A549 (cell line): ENCODE data around the gene CSMD2. TPM values are rescaled to one million over a fixed set of nuclear protein-coding genes. Genes with fewer than 3 reads are reported as not detected.

ENCODE experiments used
- ATAC-seq, 2 experiments: fragments of 200-7000 bp in 1 of 2; fragments of >200 bp in 1 of 2; cut with Nextera tagmentation in 1 of 2; cut with Tn5 transposase in 1 of 2; 3 replicates each; pipeline versions ENCODE4 v1.8.0 to v1.9.1; 2018 to 2020; ENCODE audit warnings: mild to moderate bottlenecking in 1 of 2, moderate library complexity in 1 of 2
- CTCF ChIA-PET: fragments of 300-600 bp; sonication (Branson Sonifier 250); formaldehyde crosslinking; extraction: SDS; loops from one replicate; lab custom pipeline; 2021; ENCODE audit warnings: antibody characterized with exemption, inconsistent platforms; lab: Yijun Ruan, JAX
- POLR2A ChIA-PET: fragments of 350-600 bp; formaldehyde crosslinking; extraction: SDS; loops from one replicate; lab custom pipeline; 2021; ENCODE audit warnings: antibody characterized with exemption, inconsistent platforms; lab: Yijun Ruan, JAX
- DNase-seq, 2 experiments: peaks; one replicate each; pipeline versions ENCODE4 v3.0.0 to v3.0.0-alpha.2; 2011 to 2016; ENCODE audit warnings: low read depth in 1 of 2, low spot score in 1 of 2
- FAIRE-seq: peaks from 2 replicates; lab custom pipeline; 2011; peaks lifted over from hg19 to GRCh38; lab: Jason Lieb, UNC
- H3K27ac ChIP-seq, 2 experiments: fragments of >200 bp; sonication (Bioruptor Twin); formaldehyde crosslinking; 3 replicates each; pipeline ENCODE4 v1.5.1; 2016 to 2017
- H3K4me1 ChIP-seq: fragments of >200 bp; sonication (Bioruptor Twin); formaldehyde crosslinking; 3 replicates; pipeline ENCODE4 v1.6.1; 2016
- H3K4me2 ChIP-seq: fragments of >200 bp; sonication (Bioruptor Twin); formaldehyde crosslinking; 3 replicates; pipeline ENCODE4 v1.6.1; 2016
- H3K4me3 ChIP-seq: fragments of >200 bp; sonication (Bioruptor Twin); formaldehyde crosslinking; 3 replicates; pipeline ENCODE4 v1.5.1; 2016
- H3K9me3 ChIP-seq: fragments of >200 bp; sonication (Bioruptor Twin); formaldehyde crosslinking; 3 replicates; pipeline ENCODE4 v1.6.1; 2016
- BHLHE40 ChIP-seq: IDR thresholded peaks from 2 replicates; pipeline ENCODE4 v1.6.1; 2012; ENCODE audit warnings: low read depth, low read length, inconsistent platforms
- CBX2 ChIP-seq: fragments of 200-600 bp; sonication (generic); IDR thresholded peaks from 2 replicates; pipeline ENCODE4 v1.6.1; 2016; ENCODE audit warnings: low read depth, mild to moderate bottlenecking, borderline replicate concordance
- CEBPB ChIP-seq, 2 experiments: fragments of >200 bp in 1 of 2; sonication (Bioruptor Twin) in 1 of 2; formaldehyde crosslinking in 1 of 2; IDR thresholded peaks; 2 replicates each; pipeline ENCODE4 v1.6.1; 2012 to 2016
- CHD4 ChIP-seq: fragments of 200-600 bp; sonication (generic); IDR thresholded peaks from 2 replicates; pipeline ENCODE4 v1.6.1; 2016; ENCODE audit warnings: antibody characterized with exemption, mild to moderate bottlenecking, borderline replicate concordance
- CTCF ChIP-seq: fragments of >200 bp; sonication (Bioruptor Twin); formaldehyde crosslinking; IDR thresholded peaks from 3 replicates; pipeline ENCODE4 v1.5.1; 2016
- E2F6 ChIP-seq: IDR thresholded peaks from 2 replicates; pipeline ENCODE4 v1.6.1; 2012; ENCODE audit warnings: low read depth, borderline replicate concordance
- EHMT2 ChIP-seq: fragments of 200-600 bp; sonication (generic); IDR thresholded peaks from 2 replicates; pipeline ENCODE4 v1.6.1; 2016; ENCODE audit warnings: antibody characterized with exemption, low read depth, mild to moderate bottlenecking, moderate library complexity
- EP300 ChIP-seq, 2 experiments: fragments of >200 bp; sonication (Bioruptor Twin); formaldehyde crosslinking; IDR thresholded peaks; 2 replicates in 1 of 2; 3 replicates in 1 of 2; pipeline ENCODE4 v1.6.1; 2016 to 2017
- FOSL2 ChIP-seq, 2 experiments: fragments of 450-650 bp in 1 of 2; fragments of >200 bp in 1 of 2; sonication (Bioruptor Twin) in 1 of 2; formaldehyde crosslinking; IDR thresholded peaks; 2 replicates each; pipeline versions ENCODE4 v1.5.0 to v1.6.1; 2016 to 2020; ENCODE audit warnings: mild to moderate bottlenecking in 1 of 2, moderate library complexity in 1 of 2
- FOXS1 ChIP-seq: fragments of 250-450 bp; sonication (Bioruptor Pico); IDR thresholded peaks from 2 replicates; pipeline ENCODE4 v1.5.0; 2020; ENCODE audit warnings: mild to moderate bottlenecking, moderate library complexity
- HEYL ChIP-seq: fragments of 250-450 bp; sonication (Bioruptor Pico); IDR thresholded peaks from 2 replicates; pipeline ENCODE4 v1.8.0; 2021; ENCODE audit warnings: mild to moderate bottlenecking, moderate library complexity
- HOXA7 ChIP-seq: fragments of 250-450 bp; sonication (Bioruptor Pico); IDR thresholded peaks from 2 replicates; pipeline ENCODE4 v1.5.0; 2020; ENCODE audit warnings: mild to moderate bottlenecking, moderate library complexity
- HOXB13 ChIP-seq: fragments of 250-450 bp; sonication (Bioruptor Pico); IDR thresholded peaks from 2 replicates; pipeline ENCODE4 v1.5.0; 2020; ENCODE audit warnings: low read depth, mild to moderate bottlenecking, moderate library complexity
- KDM5A ChIP-seq: fragments of 200-600 bp; sonication (generic); IDR thresholded peaks from 2 replicates; pipeline ENCODE4 v1.6.1; 2016; ENCODE audit warnings: antibody characterized with exemption, mild to moderate bottlenecking
- MAFK ChIP-seq: fragments of 450-650 bp; IDR thresholded peaks from 2 replicates; pipeline ENCODE4 v1.6.1; 2014; ENCODE audit not compliant: partially characterized antibody
- NFE2L2 ChIP-seq: fragments of 150-350 bp; conservative IDR thresholded peaks from 2 replicates; pipeline ENCODE4 v1.6.1; 2014; ENCODE audit warnings: low read length
- PHF8 ChIP-seq: fragments of 200-600 bp; sonication (generic); IDR thresholded peaks from 2 replicates; pipeline ENCODE4 v1.6.1; 2016; ENCODE audit warnings: low read depth, mild to moderate bottlenecking, antibody characterized with exemption, moderate library complexity, borderline replicate concordance
- RAD21 ChIP-seq, 2 experiments: fragments of >200 bp in 1 of 2; sonication (Bioruptor Twin) in 1 of 2; formaldehyde crosslinking in 1 of 2; IDR thresholded peaks in 1 of 2; conservative IDR thresholded peaks in 1 of 2; 2 replicates in 1 of 2; 3 replicates in 1 of 2; pipeline ENCODE4 v1.6.1; 2012 to 2018; ENCODE audit warnings: inconsistent platforms in 1 of 2
- SREBF2 ChIP-seq: fragments of 450-650 bp; IDR thresholded peaks from 2 replicates; pipeline ENCODE4 v1.6.1; 2014; ENCODE audit warnings: mild to moderate bottlenecking, moderate library complexity
- TFCP2L1 ChIP-seq: fragments of 250-450 bp; sonication (Bioruptor Pico); IDR thresholded peaks from 2 replicates; pipeline ENCODE4 v1.5.0; 2021; ENCODE audit warnings: mild to moderate bottlenecking
- TP53 ChIP-seq: fragments of 250-450 bp; sonication (Bioruptor Pico); IDR thresholded peaks from 2 replicates; pipeline ENCODE4 v1.5.0; 2021; ENCODE audit warnings: mild to moderate bottlenecking, moderate library complexity
- WGBS: methylation state at CpG from one replicate; pipeline ENCODE4 v1.1.6; 2017; ENCODE audit errors: missing lambda C conversion rate; 5-methylcytosine and 5-hydroxymethylcytosine counted together
- polyA plus RNA-seq, 4 experiments: library from polyadenylated mRNA; depleted of rRNA in 3 of 4; stranded (reverse); fragments of >200 nt; fragmentation: RNase III in 1 of 4; extraction: RNeasy Plus Mini Kit Qiagen cat#74134 plus additional on column Dnase treatment in 1 of 4; gene quantifications; 2 replicates in 3 of 4; 3 replicates in 1 of 4; pipeline ENCODE4 v1.2.3, GENCODE V29; 2011 to 2017

CSMD2 gene
- polyA plus RNA-seq, 2 of the 4 experiments (the other 2 are of a cell fraction), result not detected

- Histone ChIP-seq H3K4me1 (no peaks in the 10 kb centered on the region), H3K4me2 (no peak overlapping the region), H3K9me3 (no peaks in the 10 kb centered on the region), H3K27ac (no peak overlapping the region), H3K4me3 (no peak overlapping the region)
- WGBS, result 4% methylated on average over 2 of the region's 2 CpGs
- FAIRE-seq, result no peak
- ATAC-seq, result no peak
- TF ChIP-seq NFE2L2, result no peak
- no peak for TF ChIP-seq HOXA7 (CRISPR knock-in tag)
- TF ChIP-seq EHMT2, result no peak
- no peak for TF ChIP-seq SREBF2
- TF ChIP-seq EP300 (IDR thresholded peaks at IDR 0.05), result no peak
- TF ChIP-seq CHD4, result no peak
- TF ChIP-seq HEYL (CRISPR knock-in tag), result no peak
- no peak for TF ChIP-seq KDM5A
- no peak for TF ChIP-seq MAFK
- TF ChIP-seq TP53 (CRISPR knock-in tag), result no peak
- TF ChIP-seq RAD21 (conservative IDR thresholded peaks at IDR 0.05 in 1 of 2, IDR thresholded peaks at IDR 0.05 in 1 of 2), result no peak
- no peak for TF ChIP-seq E2F6
- TF ChIP-seq FOXS1 (CRISPR knock-in tag), result no peak
- TF ChIP-seq BHLHE40, result no peak
- no peak for TF ChIP-seq HOXB13 (CRISPR knock-in tag)
- no peak for DNase-seq
- ChIA-PET POLR2A (no interaction called here), CTCF (no interaction called here)
Observed at GRCh38 chr1:33682371-33682770, 482.7 kb downstream of the CSMD2 start.

GRCh38 chr1:33680281-33680840 is 484.7 kb downstream of the CSMD2 start:
- POLR2A ChIA-PET, result no interaction called here
- no peak overlapping the region for H3K4me2 ChIP-seq
- H3K9me3 ChIP-seq, result no peaks in the 10 kb centered on the region
- TF ChIP-seq E2F6, result no peak
- no peak for TF ChIP-seq TFCP2L1
- ATAC-seq, result no peak
- H3K4me3 ChIP-seq, result no peak overlapping the region
- WGBS, result 20% methylated on average over 7 of the region's 7 CpGs
- H3K4me1 ChIP-seq, result no peaks in the 10 kb centered on the region
- H3K27ac ChIP-seq, result no peak overlapping the region
- FAIRE-seq, result no peak
- DNase-seq, result no peak
- CTCF ChIA-PET, result no interaction called here

- ChIA-PET CTCF (interaction anchor here (0.7 kb wide), 1 partner anchor 11 kb away, joined by 4 read pairs; no protein-coding TSS in a partner anchor), POLR2A (no interaction called here)
- no peak for FAIRE-seq
- DNase-seq, result no peak
- Histone ChIP-seq H3K4me3 (no peak overlapping the region), H3K9me3 (no peaks in the 10 kb centered on the region), H3K4me2 (no peak overlapping the region), H3K27ac (no peak overlapping the region), H3K4me1 (no peaks in the 10 kb centered on the region)
- no peak for ATAC-seq
- 0% methylated on average over 1 of the region's 1 CpG for WGBS
- TF ChIP-seq FOSL2 (IDR thresholded peaks at IDR 0.05) (no peak), FOSL2 (CRISPR knock-in tag; IDR thresholded peaks at IDR 0.05) (no peak), CBX2 (no peak), CTCF (no peak), CEBPB (IDR thresholded peaks at IDR 0.05) (no peak), PHF8 (no peak), CHD4 (no peak)
Observed at GRCh38 chr1:33670567-33670966, 494.5 kb downstream of the CSMD2 start.
